Caco-2 (cell line): ENCODE results near the gene RFPL3. TPM values are rescaled to one million over a fixed set of nuclear protein-coding genes. Genes with fewer than 3 reads are reported as not detected.

Source experiments
- BruUV-seq: library from RNA; stranded (reverse); fragments of 400-500 nt; replicated peaks from 2 replicates; lab custom pipeline; 2021; lab: Mats Ljungman, UMichigan
- CTCF ChIA-PET: fragments of 300-600 bp; sonication (Branson Sonifier 250); formaldehyde crosslinking; loops from one replicate; lab custom pipeline; 2022; ENCODE audit warnings: antibody characterized with exemption; lab: Charles Lee
- POLR2A ChIA-PET: fragments of 300-600 bp; sonication (Branson Sonifier 250); formaldehyde crosslinking; loops from one replicate; lab custom pipeline; 2022; ENCODE audit warnings: antibody characterized with exemption; lab: Charles Lee
- DNase-seq, 2 experiments: peaks; one replicate each; pipeline versions ENCODE4 v3.0.0 to v3.0.0-alpha.2; 2020 to 2022
- H3K27me3 ChIP-seq: replicated peaks from 2 replicates; pipeline ENCODE4 v1.6.0; 2011; ENCODE audit warnings: low read length; ENCODE audit not compliant: control insufficient read depth, insufficient read depth
- H3K36me3 ChIP-seq: 2 replicates; pipeline ENCODE4 v1.5.1; 2011; ENCODE audit warnings: low read length; ENCODE audit not compliant: control insufficient read depth, insufficient read depth
- H3K4me1 ChIP-seq: fragments of 250-450 bp; sonication (Bioruptor Pico); 2 replicates; pipeline ENCODE4 v1.5.1; 2020; ENCODE audit warnings: mild to moderate bottlenecking
- H3K4me3 ChIP-seq: 2 replicates; pipeline ENCODE4 v1.5.1; 2011; ENCODE audit warnings: low read depth, mild to moderate bottlenecking, control low read depth, low read length
- H3K9me3 ChIP-seq: fragments of 250-450 bp; sonication (Bioruptor Pico); 2 replicates; pipeline ENCODE4 v1.5.1; 2020; ENCODE audit warnings: mild to moderate bottlenecking, moderate library complexity
- H3K27ac Mint-ChIP-seq: one replicate; pipeline ENCODE4 v1.8.0; 2022; ENCODE audit warnings: mixed read lengths; ENCODE audit not compliant: unreplicated experiment
- H3K27me3 Mint-ChIP-seq: one replicate; pipeline ENCODE4 v1.8.0; 2022; ENCODE audit warnings: mixed read lengths; ENCODE audit not compliant: insufficient read depth, unreplicated experiment
- H3K36me3 Mint-ChIP-seq: one replicate; pipeline ENCODE4 v1.8.0; 2022; ENCODE audit warnings: mild to moderate bottlenecking, mixed read lengths; ENCODE audit not compliant: insufficient read depth, unreplicated experiment
- H3K4me1 Mint-ChIP-seq: one replicate; pipeline ENCODE4 v1.8.0; 2022; ENCODE audit warnings: low read depth, mixed read lengths; ENCODE audit not compliant: unreplicated experiment
- H3K4me3 Mint-ChIP-seq: one replicate; pipeline ENCODE4 v1.8.0; 2022; ENCODE audit warnings: mild to moderate bottlenecking, moderate library complexity, mixed read lengths; ENCODE audit not compliant: unreplicated experiment
- H3K9me3 Mint-ChIP-seq: one replicate; pipeline ENCODE4 v1.8.0; 2022; ENCODE audit warnings: mixed read lengths; ENCODE audit not compliant: unreplicated experiment
- CTCF ChIP-seq, 2 experiments: fragments of 200-600 bp in 1 of 2; IDR thresholded peaks; 1 replicate in 1 of 2; 2 replicates in 1 of 2; pipeline versions ENCODE4 v1.5.1 to v1.8.0; 2011 to 2022; ENCODE audit warnings: antibody characterized with exemption in 1 of 2, control low read depth in 1 of 2, inconsistent platforms in 1 of 2, low read depth in 1 of 2, low read length in 1 of 2, mild to moderate bottlenecking in 1 of 2, moderate library complexity in 1 of 2; ENCODE audit not compliant: insufficient read depth in 1 of 2, severe bottlenecking in 1 of 2, unreplicated experiment in 1 of 2
- intact Hi-C: fragments of 100-400 bp; cut with micrococcal nuclease; formaldehyde crosslinking; loops from one replicate; pipeline ENCODE4 v1.10.0; 2022; ENCODE audit not compliant: unreplicated experiment
- total RNA-seq: library from RNA; stranded (reverse); gene quantifications from 2 replicates; pipeline ENCODE4 v1.2.3, GENCODE V29; 2022

RFPL3 gene
- total RNA-seq, 1 experiment from 2014 or later: not detected

GRCh38 chr22:32338757-32339156 lies 18.9 kb upstream of the RFPL3 start:
- Mint-ChIP-seq H3K4me3 (no peak overlapping the region), H3K9me3 (no peaks in the 10 kb centered on the region), H3K27ac (no peak overlapping the region), H3K4me1 (no peaks in the 10 kb centered on the region), H3K36me3 (no peaks in the 10 kb centered on the region), H3K27me3 (peaks cover 43% of the 10 kb centered on the region)
- intact Hi-C loops: no loop called here
- BruUV-seq: no TSS peak
- Histone ChIP-seq H3K9me3 (no peaks in the 10 kb centered on the region), H3K27me3 (peaks cover 1% of the 10 kb centered on the region), H3K36me3 (no peaks in the 10 kb centered on the region), H3K4me3 (no peak overlapping the region), H3K4me1 (no peaks in the 10 kb centered on the region)
- POLR2A ChIA-PET: no interaction called here
- DNase-seq: no peak
- TF ChIP-seq CTCF (IDR thresholded peaks at IDR 0.05; ENCODE audit: insufficient read depth in 1 of 2, low read depth in 1 of 2, low read length in 1 of 2, severe bottlenecking in 1 of 2, unreplicated experiment in 1 of 2): no peak
- CTCF ChIA-PET: no interaction called here

GRCh38 chr22:32339190-32340012 lies 18.3 kb upstream of the RFPL3 start:
- Mint-ChIP-seq H3K27ac (no peak overlapping the region), H3K9me3 (no peaks in the 10 kb centered on the region), H3K4me3 (no peak overlapping the region), H3K27me3 (peaks cover 42% of the 10 kb centered on the region), H3K36me3 (no peaks in the 10 kb centered on the region), H3K4me1 (no peaks in the 10 kb centered on the region)
- Histone ChIP-seq H3K9me3 (no peaks in the 10 kb centered on the region), H3K27me3 (peaks cover 1% of the 10 kb centered on the region), H3K4me3 (no peak overlapping the region), H3K4me1 (no peaks in the 10 kb centered on the region), H3K36me3 (no peaks in the 10 kb centered on the region)
- DNase-seq: no peak
- CTCF ChIA-PET: no interaction called here
- intact Hi-C loops: no loop called here
- no peak for TF ChIP-seq CTCF (IDR thresholded peaks at IDR 0.05; ENCODE audit: insufficient read depth in 1 of 2, low read depth in 1 of 2, low read length in 1 of 2, severe bottlenecking in 1 of 2, unreplicated experiment in 1 of 2)
- BruUV-seq: no TSS peak
- POLR2A ChIA-PET: no interaction called here

- no peaks in the 10 kb centered on the region for H3K9me3 ChIP-seq
- intact Hi-C loops: no loop called here
- ChIA-PET POLR2A (no interaction called here), CTCF (no interaction called here)
- Mint-ChIP-seq H3K27me3 (peaks cover 37% of the 10 kb centered on the region), H3K4me1 (no peaks in the 10 kb centered on the region), H3K36me3 (no peaks in the 10 kb centered on the region), H3K9me3 (no peaks in the 10 kb centered on the region), H3K4me3 (no peak overlapping the region), H3K27ac (no peak overlapping the region)
- DNase-seq: no peak
- H3K4me1 ChIP-seq: no peaks in the 10 kb centered on the region
- H3K4me3 ChIP-seq: no peak overlapping the region
- no peaks in the 10 kb centered on the region for H3K36me3 ChIP-seq
- H3K27me3 ChIP-seq: peaks cover 1% of the 10 kb centered on the region
- no peak for TF ChIP-seq CTCF (IDR thresholded peaks at IDR 0.05; ENCODE audit: insufficient read depth in 1 of 2, low read depth in 1 of 2, low read length in 1 of 2, severe bottlenecking in 1 of 2, unreplicated experiment in 1 of 2)
- no TSS peak for BruUV-seq
Observed at GRCh38 chr22:32340411-32340810, 17.3 kb upstream of the RFPL3 start.
